Vagina (tissue), 2 donors: Measurements from ENCODE around the gene KLHL3. TPM values are rescaled to one million over a fixed set of nuclear protein-coding genes. Genes with fewer than 3 reads are reported as not detected.

Source experiments
- DNase-seq, 2 donors: peaks; one replicate each; pipeline ENCODE4 v3.0.0-alpha.2; 2017; ENCODE audit errors: extremely low spot score in 2 of 2
- H3K27ac ChIP-seq: fragments of 200-600 bp; sonication (generic); one replicate; pipeline ENCODE4 v1.5.1; 2019
- H3K27me3 ChIP-seq: fragments of 200-600 bp; sonication (generic); one replicate; pipeline ENCODE4 v1.5.1; 2019
- H3K36me3 ChIP-seq, 2 donors: fragments of 200-600 bp; sonication (generic); one replicate each; pipeline ENCODE4 v1.5.1; 2017 to 2019
- H3K4me1 ChIP-seq: fragments of 200-600 bp; sonication (generic); one replicate; pipeline ENCODE4 v1.5.1; 2019
- H3K4me3 ChIP-seq, 2 donors: fragments of 200-600 bp; sonication (generic); 1 replicate in 1 of 2; 2 replicates in 1 of 2; pipeline ENCODE4 v1.5.1; 2016 to 2019
- H3K9me3 ChIP-seq: fragments of 200-600 bp; sonication (generic); one replicate; pipeline ENCODE4 v1.5.1; 2019
- POLR2A ChIP-seq, 2 donors: fragments of 450-650 bp; IDR thresholded peaks; one replicate each; pipeline ENCODE4 v1.6.1; 2017; ENCODE audit warnings: antibody characterized with exemption in 2 of 2, mild to moderate bottlenecking in 2 of 2, moderate library complexity in 2 of 2
- POLR2AphosphoS5 ChIP-seq, 2 donors: sonication (generic); formaldehyde crosslinking; IDR thresholded peaks; one replicate each; pipeline ENCODE4 v1.9.0; 2017; ENCODE audit warnings: antibody characterized with exemption in 2 of 2, mild to moderate bottlenecking in 2 of 2, low read depth in 1 of 2; ENCODE audit not compliant: insufficient read depth in 1 of 2
- intact Hi-C: fragments of 100-400 bp; cut with DNase I; formaldehyde crosslinking; loops from one replicate; pipeline ENCODE4 v1.15.1; 2023
- total RNA-seq: library from RNA; depleted of rRNA; stranded (reverse); fragments of >200 nt; gene quantifications from one replicate; pipeline ENCODE4 v1.2.3, GENCODE V29; 2016
- TF ChIP-seq, protein P1 (sequence below), 3 experiments: fragments of 450-650 bp in 2 of 3; fragments of 200-600 bp in 1 of 3; sonication (generic) in 1 of 3; IDR thresholded peaks; one replicate each; pipeline ENCODE4 v1.5.1; 2017 to 2019; ENCODE audit warnings: antibody characterized with exemption in 3 of 3, mild to moderate bottlenecking in 2 of 3, moderate library complexity in 2 of 3

KLHL3 gene
- total RNA-seq, 1 donor from 2014 or later: 7.4 TPM

- no peak for TF ChIP-seq POLR2AphosphoS5 (IDR thresholded peaks at IDR 0.05; ENCODE audit: insufficient read depth in 1 of 2, low read depth in 1 of 2)
- TF ChIP-seq, protein P1, sequence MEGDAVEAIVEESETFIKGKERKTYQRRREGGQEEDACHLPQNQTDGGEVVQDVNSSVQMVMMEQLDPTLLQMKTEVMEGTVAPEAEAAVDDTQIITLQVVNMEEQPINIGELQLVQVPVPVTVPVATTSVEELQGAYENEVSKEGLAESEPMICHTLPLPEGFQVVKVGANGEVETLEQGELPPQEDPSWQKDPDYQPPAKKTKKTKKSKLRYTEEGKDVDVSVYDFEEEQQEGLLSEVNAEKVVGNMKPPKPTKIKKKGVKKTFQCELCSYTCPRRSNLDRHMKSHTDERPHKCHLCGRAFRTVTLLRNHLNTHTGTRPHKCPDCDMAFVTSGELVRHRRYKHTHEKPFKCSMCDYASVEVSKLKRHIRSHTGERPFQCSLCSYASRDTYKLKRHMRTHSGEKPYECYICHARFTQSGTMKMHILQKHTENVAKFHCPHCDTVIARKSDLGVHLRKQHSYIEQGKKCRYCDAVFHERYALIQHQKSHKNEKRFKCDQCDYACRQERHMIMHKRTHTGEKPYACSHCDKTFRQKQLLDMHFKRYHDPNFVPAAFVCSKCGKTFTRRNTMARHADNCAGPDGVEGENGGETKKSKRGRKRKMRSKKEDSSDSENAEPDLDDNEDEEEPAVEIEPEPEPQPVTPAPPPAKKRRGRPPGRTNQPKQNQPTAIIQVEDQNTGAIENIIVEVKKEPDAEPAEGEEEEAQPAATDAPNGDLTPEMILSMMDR (IDR thresholded peaks at IDR 0.05): no peak
- no peak for TF ChIP-seq POLR2A (IDR thresholded peaks at IDR 0.05)
- Histone ChIP-seq H3K9me3 (no peaks in the 10 kb centered on the region), H3K4me3 (no peak overlapping the region), H3K4me1 (peaks cover 16% of the 10 kb centered on the region), H3K36me3 (peaks cover 0 to 5% of the 10 kb centered on the region in 2 donors), H3K27ac (no peak overlapping the region), H3K27me3 (no peaks in the 10 kb centered on the region)
- intact Hi-C loops: no loop called here
- no peak for DNase-seq
Measured at GRCh38 chr5:137618476-137618875, 117.4 kb downstream of the KLHL3 start.

GRCh38 chr5:137617528-137618205 lies 118.2 kb downstream of the KLHL3 start:
- TF ChIP-seq, protein P1 (IDR thresholded peaks at IDR 0.05): no peak
- TF ChIP-seq POLR2A (IDR thresholded peaks at IDR 0.05) (no peak), POLR2AphosphoS5 (IDR thresholded peaks at IDR 0.05; ENCODE audit: insufficient read depth in 1 of 2, low read depth in 1 of 2) (no peak)
- intact Hi-C loops: no loop called here
- H3K27me3 ChIP-seq: no peaks in the 10 kb centered on the region
- H3K27ac ChIP-seq: no peak overlapping the region
- H3K4me3 ChIP-seq: no peak overlapping the region
- no peak for DNase-seq
- no peaks in the 10 kb centered on the region for H3K9me3 ChIP-seq
- H3K4me1 ChIP-seq: peaks cover 10% of the 10 kb centered on the region
- peaks cover 0 to 5% of the 10 kb centered on the region in 2 donors for H3K36me3 ChIP-seq

DNA sequence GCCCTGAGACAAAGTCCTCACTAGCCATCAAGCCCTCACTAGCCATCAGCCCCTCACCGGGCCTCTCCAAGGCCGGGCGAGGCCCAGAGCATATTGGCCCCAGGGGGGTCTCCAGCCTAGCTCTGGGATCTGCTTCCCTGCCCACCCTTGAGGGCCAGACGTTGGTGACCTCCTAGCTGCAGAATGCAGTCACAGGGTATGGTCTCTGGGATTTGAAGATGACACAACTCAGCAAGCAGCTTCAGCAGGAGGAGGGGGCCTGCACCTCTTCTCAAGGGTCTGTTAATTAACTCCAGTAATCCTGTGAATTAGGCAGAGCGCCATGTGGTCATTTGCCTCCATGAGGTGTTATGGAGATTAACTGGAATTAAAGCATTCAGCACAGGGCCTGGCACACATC lies 119.8 kb downstream of the KLHL3 start:
- DNase-seq: peak in 1 of 2 donors; percentile 64
- no peak for TF ChIP-seq POLR2AphosphoS5 (IDR thresholded peaks at IDR 0.05; ENCODE audit: insufficient read depth in 1 of 2, low read depth in 1 of 2)
- TF ChIP-seq, protein P1 (IDR thresholded peaks at IDR 0.05): no peak
- no peak for TF ChIP-seq POLR2A (IDR thresholded peaks at IDR 0.05)
- peaks cover 5% of the 10 kb centered on the region for H3K4me1 ChIP-seq
- H3K4me3 ChIP-seq: no peak overlapping the region
- intact Hi-C loops: no loop called here
- no peaks in the 10 kb centered on the region for H3K36me3 ChIP-seq
- H3K27me3 ChIP-seq: no peaks in the 10 kb centered on the region
- H3K27ac ChIP-seq: no peak overlapping the region
- no peaks in the 10 kb centered on the region for H3K9me3 ChIP-seq

GRCh38 chr5:137615171-137615775 lies 120.6 kb downstream of the KLHL3 start:
- Histone ChIP-seq H3K9me3 (no peaks in the 10 kb centered on the region), H3K4me3 (no peak overlapping the region), H3K27ac (no peak overlapping the region), H3K36me3 (no peaks in the 10 kb centered on the region), H3K4me1 (peaks cover 5% of the 10 kb centered on the region), H3K27me3 (no peaks in the 10 kb centered on the region)
- intact Hi-C loops: no loop called here
- DNase-seq: peak; percentile 60 to 61
- TF ChIP-seq POLR2AphosphoS5 (IDR thresholded peaks at IDR 0.05; ENCODE audit: insufficient read depth in 1 of 2, low read depth in 1 of 2) (no peak), POLR2A (IDR thresholded peaks at IDR 0.05) (no peak)
- TF ChIP-seq, protein P1 (IDR thresholded peaks at IDR 0.05): no peak
